ENCODE measurements around the gene ASIC3. TPM values are rescaled to one million over a fixed set of nuclear protein-coding genes. Genes with fewer than 3 reads are reported as not detected.
A peak's percentile ranks its signal among the peaks of the same experiment; 100 is the strongest.
"Not testable (repeated sequence)": the region's sequence is repeated elsewhere in the genome, so short reads cannot be mapped to it uniquely, and the experiment has no call there.

The ASIC3 gene
- 2.2 TPM for total RNA-seq

DNA sequence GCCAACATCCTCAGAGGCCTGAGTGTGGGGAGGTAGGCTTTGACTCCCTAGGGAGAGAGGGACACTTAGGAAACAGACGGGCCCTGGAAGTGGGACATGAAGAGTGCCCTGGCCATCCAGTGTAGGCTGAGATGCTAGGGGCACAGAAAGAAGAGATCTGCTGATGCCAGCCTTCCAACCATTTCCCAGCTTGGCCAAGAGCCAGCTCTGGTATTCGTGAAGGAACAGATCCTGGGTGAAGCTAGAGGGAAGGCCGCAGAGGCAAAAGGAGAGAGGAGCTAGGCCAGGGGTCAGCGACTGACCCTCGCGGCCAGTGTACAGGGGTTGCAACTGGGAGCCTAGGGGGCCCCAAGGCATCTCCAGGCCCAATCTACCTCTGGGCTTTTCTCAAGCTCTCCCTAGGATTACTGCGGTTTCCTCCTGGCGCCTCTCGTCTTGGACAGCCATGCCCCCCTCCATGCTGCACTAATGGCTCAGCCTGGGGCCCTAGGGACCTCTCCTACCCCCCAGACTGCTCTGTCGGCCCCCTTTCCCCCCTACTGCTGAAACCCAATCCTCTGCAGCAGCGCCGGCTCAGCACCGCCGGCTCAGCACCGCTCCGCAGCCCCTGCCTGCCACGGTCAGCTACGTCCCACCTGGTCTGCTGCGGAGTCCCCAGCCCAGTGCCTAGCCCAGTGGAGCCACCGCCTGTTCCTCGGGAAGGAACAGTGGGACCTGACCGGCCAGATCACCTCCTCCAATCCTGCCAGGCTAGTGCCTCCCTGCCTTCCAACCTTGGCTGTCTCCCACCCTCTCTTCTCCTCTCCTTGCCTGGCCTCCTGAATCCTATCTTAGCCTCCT lies at the start of gene ASIC3:
Gene ASIC3, plus strand, starts transcription at position 556 of the 840 bp plus-strand sequence. CDS start 355 bp downstream, outside the sequence.
- DNase-seq (ENCODE audit: low spot score) (no peak), ATAC-seq (no peak)

DNA sequence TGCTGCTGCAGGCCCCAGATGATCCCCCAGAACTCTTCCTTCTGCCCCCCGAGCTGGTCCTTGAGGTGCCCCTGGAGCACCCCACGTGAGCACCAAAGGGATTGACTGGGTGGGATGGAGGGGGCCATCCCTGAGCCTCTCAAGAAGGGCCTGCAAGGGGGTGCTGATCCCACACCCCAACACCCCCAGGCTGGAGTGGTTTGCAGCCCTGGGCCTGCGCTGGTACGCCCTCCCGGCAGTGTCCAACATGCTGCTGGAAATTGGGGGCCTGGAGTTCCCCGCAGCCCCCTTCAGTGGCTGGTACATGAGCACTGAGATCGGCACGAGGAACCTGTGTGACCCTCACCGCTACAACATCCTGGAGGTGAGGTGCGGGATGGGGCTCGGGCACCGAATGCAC lies 49.3 kb upstream of the ASIC3 start:
- ATAC-seq (no peak), DNase-seq (ENCODE audit: low spot score) (no peak)

DNA sequence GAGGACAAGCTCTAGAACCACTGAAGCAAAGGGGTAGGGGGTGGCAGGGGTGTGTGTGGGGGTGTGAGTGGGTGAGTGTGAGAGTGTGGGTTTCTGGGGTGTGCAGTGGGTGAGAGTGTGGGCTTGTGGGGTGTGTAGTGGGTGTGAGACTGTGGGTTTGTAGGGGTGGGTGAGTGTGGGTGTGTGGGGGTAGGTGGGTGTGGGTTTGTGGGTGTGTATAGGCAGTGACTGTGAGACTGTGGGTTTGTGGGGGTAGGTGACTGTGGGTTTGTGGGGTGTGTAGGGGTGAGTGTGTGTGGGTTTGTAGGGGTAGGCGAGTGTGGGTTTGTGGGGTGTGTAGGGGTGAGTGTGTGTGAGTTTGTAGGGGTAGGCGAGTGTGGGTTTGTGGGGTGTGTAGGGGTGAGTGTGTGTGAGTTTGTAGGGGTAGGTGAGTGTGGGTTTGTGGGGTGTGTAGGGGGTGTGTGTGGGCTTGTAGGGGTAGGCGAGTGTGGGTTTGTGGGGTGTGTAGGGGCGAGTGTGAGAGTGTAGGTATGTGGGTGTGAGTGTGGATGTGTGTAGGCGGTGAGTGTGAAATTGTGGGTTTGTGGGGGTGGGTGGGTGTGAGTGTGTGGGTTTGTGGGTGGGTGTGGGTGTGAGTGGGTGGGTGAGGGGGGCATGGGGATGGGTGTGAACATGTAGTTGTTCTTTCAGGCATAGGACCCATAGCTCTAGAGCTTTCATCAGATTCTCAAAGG lies 48.7 kb upstream of the ASIC3 start:
- ATAC-seq, result no peak
- no peak for DNase-seq (ENCODE audit: low spot score)

DNA sequence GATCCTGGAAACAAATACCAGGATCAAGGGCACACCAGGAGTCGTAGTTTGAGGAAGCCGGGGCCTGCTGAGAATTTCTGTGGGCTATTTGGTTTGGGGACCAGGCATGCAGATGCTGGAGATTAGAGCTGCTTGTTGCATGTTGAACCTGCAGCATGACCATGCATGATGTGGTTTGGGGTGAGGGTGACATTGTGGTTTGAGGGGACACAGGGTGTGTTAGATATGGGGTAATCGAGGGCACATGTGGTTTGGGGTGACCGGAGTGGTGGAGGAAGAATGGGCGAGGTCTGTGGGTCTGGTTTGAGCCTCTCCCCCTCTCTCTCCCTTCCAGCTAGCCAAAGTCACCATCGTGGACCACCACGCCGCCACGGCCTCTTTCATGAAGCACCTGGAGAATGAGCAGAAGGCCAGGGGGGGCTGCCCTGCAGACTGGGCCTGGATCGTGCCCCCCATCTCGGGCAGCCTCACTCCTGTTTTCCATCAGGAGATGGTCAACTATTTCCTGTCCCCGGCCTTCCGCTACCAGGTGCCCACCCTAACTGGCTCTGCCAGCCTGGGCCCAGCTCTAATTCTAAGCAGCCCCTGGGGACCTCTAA lies 47.3 kb upstream of the ASIC3 start:
- DNase-seq (ENCODE audit: low spot score), result no peak

DNA sequence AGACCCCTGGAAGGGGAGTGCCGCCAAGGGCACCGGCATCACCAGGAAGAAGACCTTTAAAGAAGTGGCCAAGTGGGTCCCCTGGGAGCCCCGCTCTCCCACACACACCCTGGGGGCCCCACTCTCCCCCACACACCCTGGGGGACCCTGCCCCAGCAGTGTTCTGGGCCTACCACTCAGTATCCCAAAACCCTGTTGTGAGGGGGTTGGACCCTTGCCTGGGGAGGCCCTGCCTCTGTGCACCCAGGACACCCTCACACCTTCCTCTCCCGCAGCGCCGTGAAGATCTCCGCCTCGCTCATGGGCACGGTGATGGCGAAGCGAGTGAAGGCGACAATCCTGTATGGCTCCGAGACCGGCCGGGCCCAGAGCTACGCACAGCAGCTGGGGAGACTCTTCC lies 46.8 kb upstream of the ASIC3 start:
- DNase-seq (ENCODE audit: low spot score), result no peak

More for the DNA sequence above, 47.3 kb upstream of the ASIC3 start:
- no peak for ATAC-seq

DNA sequence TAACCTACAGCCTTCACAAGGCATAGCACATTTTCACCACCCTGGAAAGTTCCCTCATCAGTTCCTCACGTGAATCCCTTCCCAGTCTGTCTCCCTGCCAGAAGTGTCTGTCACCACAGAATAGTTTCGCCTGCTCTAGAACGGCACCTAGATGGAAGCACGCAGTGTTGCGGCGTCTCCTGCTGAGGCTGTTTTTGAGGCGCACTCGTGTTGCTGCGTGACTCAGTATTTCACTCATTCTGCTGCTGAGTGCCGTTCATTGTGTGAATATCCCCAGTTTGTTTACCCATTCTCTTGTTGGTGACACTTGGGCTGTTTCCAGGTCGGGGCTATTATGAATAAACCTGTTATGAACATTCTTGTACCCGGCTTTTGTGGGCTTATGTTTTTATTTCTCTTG lies 44.8 kb upstream of the ASIC3 start:
- ATAC-seq (no peak), DNase-seq (ENCODE audit: low spot score) (no peak)

More for the DNA sequence above, 46.8 kb upstream of the ASIC3 start:
- no peak for ATAC-seq

DNA sequence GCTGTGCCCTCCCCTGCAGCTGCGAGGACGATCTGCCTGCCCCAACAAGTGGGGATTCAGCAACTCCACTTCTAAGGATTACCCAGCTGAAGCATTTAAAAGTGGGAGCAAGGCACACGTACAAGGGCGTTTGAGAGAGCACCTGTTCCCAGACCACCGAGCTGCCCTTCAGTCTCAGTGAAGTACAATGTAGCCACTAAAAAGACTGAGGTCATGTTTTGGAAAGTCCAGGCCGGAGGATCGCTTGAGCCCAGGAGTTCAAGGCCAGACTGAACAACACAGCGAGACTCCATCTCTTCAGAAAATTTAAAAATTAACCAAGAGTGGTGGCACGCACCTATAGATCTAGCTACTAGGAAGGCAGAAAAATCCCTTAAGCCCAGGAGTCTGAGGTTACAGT lies 42.8 kb upstream of the ASIC3 start:
- no peak for ATAC-seq
- no peak for DNase-seq (ENCODE audit: low spot score)

DNA sequence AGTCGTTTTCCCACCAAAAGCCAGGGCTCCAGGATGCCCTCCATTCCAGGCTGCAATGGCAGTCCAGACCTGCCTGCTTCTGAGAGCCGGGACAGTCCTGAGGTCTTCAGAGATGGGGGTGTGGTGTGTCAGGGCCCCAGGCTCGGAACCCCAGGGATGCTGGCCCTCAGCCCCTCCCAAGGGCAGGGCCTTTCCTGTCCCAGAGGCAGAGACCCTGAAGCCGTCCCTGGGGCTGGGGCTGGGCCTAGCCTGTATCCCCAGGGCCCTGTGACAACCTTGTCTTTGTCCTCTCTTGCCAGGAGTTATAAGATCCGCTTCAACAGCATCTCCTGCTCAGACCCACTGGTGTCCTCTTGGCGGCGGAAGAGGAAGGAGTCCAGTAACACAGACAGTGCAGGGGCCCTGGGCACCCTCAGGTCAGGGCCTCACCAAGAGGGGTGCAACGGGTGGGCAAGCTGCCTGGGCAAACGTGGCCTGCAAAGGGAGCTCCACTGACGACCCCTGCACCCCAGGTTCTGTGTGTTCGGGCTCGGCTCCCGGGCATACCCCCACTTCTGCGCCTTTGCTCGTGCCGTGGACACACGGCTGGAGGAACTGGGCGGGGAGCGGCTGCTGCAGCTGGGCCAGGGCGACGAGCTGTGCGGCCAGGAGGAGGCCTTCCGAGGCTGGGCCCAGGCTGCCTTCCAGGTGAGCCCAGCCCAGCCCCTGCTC lies 41.6 kb upstream of the ASIC3 start:
- ATAC-seq (no peak), DNase-seq (ENCODE audit: low spot score) (no peak)

DNA sequence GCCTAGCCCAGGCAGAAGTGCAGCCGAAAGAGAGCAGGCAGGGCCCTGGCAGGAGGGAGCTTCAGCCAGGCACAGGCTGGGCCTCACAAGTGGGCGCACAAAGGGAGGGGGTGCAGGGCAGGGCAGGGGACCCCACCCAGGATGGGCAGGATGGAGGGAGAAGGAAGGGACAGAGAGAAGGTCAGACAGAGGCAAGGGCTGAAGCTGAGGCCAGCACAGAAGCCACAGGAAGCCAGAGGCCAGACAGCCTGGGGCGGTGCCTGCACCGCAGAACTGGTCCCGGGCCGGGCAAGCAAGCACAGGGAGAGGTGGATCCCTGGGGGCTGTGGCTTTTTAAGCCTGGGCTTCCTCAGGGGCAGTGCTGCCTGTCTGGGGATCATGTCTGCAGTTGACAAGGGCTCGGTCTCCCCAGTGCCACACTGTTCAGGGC lies 40.8 kb upstream of the ASIC3 start:
- DNase-seq (ENCODE audit: low spot score) (no peak), ATAC-seq (peak; percentile 48)

DNA sequence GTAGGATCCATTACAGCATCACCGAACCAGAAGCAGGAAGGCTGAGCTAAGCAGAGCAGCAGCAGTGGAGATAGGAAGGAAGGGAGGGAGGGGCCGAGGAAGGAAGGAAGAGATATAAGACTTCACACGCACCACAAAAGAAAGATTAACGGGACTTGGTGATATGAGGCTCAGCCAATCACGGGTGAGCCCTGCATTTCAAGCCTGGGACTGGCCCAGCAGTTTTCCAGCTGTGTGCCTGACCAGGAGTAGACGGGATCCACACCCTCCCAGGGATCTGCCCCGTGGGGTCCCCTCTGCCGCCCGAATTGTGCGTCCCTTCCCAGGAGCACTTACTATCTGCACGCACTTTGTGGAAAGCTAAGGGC lies 40.2 kb upstream of the ASIC3 start:
- ATAC-seq (peak; percentile 58), DNase-seq (ENCODE audit: low spot score) (no peak)

DNA sequence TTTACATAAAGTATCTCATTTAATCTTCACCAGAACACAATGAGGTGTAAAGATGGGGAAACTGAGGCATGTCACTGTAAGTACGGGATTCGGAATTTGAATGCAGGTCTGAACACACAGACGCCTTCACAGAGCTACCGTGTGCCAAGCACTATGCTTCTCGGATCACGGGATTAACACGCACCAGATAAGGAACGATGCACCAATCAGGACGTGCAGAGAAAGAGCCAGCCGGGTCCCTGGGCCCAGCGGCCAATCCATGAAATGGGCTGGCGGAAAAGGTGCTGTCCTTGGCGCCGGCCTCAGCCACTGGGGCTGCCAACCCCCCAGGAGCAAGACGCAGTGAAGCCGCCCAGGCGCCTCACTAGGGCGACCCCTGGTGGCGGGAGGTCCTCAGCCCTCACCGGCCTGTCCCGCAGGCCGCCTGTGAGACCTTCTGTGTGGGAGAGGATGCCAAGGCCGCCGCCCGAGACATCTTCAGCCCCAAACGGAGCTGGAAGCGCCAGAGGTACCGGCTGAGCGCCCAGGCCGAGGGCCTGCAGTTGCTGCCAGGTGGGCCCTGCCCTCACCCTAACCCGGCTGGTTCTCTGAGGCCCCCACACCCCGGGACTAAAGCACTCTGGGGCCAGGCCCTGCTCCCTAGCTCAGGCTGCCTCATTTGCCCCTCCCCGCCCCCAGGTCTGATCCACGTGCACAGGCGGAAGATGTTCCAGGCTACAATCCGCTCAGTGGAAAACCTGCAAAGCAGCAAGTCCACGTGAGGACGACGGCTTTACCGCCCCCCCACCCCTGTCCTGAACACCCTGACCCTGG lies 39.6 kb upstream of the ASIC3 start:
- ATAC-seq (peak; percentile 64), DNase-seq (ENCODE audit: low spot score) (peak; percentile 68)

DNA sequence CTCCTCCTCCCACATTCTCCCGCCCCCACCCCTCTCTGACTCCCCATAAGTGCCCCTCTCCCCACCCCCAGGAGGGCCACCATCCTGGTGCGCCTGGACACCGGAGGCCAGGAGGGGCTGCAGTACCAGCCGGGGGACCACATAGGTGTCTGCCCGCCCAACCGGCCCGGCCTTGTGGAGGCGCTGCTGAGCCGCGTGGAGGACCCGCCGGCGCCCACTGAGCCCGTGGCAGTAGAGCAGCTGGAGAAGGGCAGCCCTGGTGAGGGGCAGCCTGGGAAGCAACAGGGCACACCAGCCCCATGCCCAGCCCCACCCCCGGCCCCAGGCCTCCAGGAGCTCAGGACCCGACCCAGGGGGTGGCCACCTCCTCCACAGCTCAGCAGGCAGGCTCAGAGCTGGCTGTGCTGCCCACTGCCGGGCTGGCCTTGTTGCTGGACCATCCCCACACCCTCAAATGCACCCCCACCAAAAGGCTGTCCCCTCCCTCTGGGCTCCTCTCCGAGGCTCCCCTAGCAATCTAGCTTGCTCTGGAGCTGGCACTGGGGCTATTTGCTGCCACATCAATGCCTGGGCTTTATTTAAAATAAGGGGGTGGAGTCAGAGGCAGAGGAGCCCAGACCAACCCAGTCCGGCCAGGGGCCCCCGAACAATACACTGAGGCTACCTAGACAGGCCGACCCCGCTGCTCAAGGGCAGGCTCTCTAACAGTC lies 38.8 kb upstream of the ASIC3 start:
- ATAC-seq (no peak), DNase-seq (ENCODE audit: low spot score) (no peak)

DNA sequence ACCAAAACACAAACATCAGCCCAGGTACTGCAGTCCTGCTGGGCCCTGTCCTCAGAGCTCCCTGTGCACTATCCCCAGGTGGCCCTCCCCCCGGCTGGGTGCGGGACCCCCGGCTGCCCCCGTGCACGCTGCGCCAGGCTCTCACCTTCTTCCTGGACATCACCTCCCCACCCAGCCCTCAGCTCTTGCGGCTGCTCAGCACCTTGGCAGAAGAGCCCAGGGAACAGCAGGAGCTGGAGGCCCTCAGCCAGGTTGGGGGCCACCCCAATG lies 38.4 kb upstream of the ASIC3 start:
- DNase-seq (ENCODE audit: low spot score) (no peak), ATAC-seq (no peak)

DNA sequence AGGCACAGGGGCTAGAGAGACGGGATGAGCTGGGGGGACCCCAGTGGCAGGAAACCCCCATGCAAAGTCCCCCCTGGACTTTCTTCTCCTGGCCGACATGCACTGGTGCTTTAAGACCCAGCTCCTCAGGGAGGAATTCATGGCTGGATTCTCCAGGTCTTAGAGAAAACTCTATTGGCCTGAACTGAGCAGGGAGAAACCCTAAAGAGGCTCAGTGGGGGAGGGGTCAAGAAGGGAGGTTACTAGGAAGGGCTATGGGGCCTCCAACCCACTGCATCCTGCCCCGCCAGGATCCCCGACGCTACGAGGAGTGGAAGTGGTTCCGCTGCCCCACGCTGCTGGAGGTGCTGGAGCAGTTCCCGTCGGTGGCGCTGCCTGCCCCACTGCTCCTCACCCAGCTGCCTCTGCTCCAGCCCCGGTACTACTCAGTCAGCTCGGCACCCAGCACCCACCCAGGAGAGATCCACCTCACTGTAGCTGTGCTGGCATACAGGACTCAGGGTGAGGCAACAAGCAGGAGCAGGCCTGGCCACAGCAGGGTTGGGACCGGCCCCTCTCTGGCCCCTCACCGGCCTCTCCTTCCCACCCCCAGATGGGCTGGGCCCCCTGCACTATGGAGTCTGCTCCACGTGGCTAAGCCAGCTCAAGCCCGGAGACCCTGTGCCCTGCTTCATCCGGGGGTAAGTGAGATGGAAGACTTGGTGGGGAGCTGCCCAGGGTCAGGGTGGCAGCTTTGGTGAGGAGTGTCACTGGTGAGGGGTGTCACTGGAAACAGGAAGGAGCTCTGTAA lies 37.8 kb upstream of the ASIC3 start:
- no peak for ATAC-seq

DNA sequence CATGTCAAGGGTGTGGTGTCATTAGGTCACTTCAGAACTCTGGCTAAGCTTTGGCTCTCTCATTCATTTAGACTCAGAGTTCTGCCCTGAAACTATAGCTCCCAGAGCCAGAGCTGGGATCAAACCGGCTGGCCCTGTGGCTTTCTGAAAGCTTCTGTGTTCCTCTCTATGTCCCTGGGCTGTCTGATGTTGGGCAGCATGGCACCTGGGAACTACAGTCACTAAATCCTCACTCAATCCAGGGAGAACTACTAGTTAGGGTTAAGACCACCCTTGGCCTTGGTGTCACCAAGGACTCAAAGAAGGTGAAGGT lies 37.3 kb upstream of the ASIC3 start:
- no peak for DNase-seq (ENCODE audit: low spot score)
- no peak for ATAC-seq

More for the DNA sequence above, 37.8 kb upstream of the ASIC3 start:
- DNase-seq (ENCODE audit: low spot score), result no peak

DNA sequence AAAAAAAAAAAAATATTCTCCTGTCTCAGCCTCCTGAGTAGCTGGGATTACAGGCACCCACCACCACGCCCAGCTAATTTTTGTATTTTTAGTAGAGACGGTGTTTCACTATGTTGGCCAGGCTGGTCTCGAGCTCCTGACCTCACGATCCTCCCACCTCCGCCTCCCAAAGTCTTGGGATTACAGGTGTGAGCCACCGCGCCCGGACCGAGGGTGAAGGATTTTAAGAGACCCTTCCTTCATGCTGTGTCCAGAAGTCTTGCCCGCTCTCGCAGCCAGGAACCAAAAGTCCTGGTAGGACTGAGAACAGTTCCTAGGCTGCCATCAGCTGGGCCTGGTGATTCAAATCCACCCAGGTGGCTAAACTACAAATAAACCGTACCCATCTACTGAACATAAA lies 36.7 kb upstream of the ASIC3 start:
- DNase-seq (ENCODE audit: low spot score); ATAC-seq: not testable (repeated sequence)

DNA sequence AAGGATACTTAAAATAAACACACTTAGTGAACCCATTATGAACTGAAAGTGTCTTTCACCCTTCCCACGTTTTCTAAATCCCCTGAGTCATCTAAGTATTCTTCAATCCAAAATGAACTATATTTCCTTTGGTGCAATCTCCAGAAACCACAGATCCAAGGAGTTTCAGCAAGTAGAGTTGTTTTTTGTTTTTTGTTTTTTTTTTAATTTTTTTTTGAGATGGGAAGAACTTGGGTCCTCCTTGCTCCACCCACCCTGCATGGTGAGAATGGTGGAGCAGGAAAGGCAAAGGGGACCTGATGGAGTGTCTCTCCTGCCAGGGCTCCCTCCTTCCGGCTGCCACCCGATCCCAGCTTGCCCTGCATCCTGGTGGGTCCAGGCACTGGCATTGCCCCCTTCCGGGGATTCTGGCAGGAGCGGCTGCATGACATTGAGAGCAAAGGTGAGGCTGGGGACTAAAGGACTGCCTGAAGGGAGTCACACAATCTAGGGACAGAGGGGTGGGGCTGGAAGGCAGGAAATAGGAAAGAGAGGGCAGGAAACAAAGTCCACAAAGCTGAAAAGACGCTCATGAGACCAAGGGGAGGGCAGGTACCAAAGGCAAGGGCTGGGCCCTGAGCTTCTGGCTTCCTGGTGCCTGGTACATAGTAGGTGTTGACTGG lies 36.2 kb upstream of the ASIC3 start:
- DNase-seq (ENCODE audit: low spot score) (no peak), ATAC-seq (no peak)

DNA sequence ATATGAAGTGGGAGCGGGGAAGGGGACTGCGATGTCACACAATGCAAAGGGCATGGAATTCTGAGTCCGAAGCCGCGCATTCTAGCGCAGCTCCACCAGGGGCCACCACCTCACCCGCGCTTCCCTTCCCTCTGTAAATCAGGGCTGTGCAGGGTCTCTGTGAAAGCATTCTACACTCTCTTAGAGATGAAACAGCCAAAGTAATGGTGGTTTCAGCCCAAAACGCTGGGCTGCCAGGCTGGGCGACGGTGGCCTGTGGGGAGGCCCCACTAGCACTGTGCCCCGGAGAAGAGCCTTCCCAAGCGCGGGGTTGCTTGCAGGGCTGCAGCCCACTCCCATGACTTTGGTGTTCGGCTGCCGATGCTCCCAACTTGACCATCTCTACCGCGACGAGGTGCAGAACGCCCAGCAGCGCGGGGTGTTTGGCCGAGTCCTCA lies 35.4 kb upstream of the ASIC3 start:
- ATAC-seq, result peak; percentile 48
- DNase-seq (ENCODE audit: low spot score), result no peak

DNA sequence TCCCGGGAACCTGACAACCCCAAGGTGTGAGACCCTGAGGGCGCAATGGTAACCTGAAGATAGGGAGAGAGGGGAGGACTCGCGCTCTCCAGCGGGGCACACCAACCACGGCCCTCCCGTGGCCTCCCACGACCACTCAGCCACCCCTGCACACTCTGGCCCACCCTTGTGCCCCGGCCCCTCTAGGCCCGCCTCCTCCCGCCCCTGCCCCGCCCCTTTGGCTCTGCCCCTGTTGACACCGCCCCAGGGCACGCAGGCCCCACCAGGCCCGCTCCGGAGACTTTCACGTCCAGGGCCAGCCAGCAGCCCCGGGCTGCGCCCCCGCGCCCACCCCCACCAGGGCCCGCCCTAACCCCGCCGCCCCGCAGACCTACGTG lies 35.0 kb upstream of the ASIC3 start:
- ATAC-seq (peak; percentile 3), DNase-seq (ENCODE audit: low spot score) (no peak)

Measured in left lobe of liver (tissue), 2 donors.